ENCODE measurements around the gene HOXA2.

HOXA2 gene

DNA sequence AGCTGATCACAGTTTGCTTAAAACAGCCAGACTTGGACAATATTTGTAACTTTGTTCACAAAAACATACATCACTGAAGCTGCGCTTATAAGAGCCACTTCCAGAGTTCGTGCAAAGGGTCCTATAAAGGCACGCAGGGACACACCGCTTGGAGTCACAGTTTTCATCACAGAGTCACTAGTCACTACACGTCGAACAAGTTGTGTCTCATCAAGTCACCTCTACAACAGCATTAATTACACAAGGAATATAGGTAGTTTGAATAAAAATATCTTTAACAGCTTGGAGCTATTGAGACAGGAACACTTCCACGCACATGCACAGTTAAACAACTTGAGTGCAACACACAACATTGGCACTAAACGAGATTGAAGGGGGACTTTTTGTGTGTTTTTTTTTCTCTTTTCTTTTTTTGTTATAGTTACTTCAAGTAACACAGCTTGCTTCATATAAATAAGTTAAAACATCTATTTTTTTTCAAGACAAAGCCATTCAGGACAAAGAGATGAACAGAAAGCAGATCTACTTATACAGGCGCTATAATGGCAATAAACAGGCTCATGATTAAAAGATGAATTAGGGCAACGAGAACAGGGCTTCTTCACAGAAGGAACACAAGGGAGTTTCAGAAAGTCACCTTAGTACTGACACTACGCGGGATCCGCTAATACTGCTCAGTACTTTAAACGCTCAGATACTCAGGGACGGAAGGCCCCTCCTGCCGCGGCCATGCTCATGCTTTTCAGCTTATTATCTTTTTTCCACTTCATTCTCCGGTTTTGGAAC lies 38.8 kb upstream of the HOXA2 start:
- no peak for DNase-seq (ENCODE audit: low read depth in 3 of 3)

DNA sequence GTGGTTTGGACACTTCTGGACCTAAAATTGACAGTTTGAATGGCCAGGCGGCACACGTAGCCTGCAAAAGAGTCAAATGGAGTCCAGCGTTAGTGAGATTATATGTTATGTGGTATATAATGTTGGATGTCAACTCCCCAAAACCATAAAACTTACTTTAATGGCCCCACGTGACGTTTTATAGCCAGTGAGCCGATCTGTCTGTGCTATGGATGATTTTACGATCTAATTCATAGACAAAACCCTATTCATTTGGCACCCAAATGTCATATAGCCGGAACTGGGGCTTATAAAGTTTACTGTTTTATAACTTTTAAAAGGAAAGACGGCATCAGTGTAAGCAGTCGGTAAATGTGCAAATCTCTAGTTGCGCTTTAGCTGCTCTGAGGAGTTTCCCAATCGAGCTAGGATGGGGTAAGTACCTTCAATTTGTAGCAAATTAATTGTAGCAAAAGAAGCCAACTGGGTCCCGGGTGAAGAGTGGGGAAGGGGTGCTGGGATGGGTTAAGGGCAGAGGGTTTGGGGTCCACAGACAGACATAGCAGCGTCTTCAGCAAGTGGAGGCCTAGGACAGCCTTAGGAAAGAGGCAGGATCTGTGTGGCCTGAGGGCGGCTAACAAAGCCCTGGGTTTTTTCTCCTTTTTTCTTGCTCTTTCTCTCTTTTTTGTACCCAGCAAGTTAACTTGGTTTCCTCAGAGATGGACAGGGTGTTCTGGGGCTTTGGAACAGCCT lies 37.8 kb upstream of the HOXA2 start:
- no peak for DNase-seq (ENCODE audit: low read depth in 3 of 3)

DNA sequence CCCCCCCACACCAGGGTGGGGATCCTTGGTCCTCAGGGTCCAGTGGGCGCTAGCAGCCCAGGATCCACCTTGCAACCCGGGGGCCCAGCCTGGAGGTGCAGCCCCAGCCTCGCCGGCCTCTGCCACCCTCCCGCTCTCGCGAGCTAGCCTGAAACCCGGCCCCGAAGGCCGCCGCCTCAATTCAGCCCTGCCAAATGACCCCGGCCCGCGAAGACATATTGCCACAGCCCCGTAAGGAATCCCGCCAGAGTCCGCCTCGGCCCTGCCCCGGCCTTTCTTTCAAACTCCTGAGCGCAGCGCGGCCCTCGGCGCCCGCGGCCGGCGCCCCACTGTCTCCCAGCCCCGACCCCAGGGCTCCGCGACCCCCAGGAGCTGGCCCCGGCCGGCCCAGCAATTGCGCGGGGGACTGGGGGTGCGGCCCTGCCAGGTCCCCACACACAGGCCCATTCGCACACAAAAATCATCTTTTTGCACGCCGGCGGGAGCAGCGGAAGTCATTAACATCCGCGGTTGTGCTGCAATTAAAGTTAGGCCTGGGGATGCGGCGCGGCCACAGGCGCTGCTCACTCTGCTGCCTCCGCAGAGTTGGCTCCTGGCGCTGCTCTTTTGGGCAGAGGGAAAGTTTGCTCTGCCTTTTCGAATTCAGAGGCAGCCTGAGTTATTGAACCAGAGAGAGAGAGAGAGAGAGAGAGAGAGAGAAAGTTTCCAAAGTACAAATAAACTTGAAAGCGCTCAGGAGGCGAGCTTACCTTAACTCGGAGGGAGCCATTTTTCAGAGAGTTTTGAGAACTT lies 37.0 kb upstream of the HOXA2 start:
- DNase-seq (ENCODE audit: low read depth in 3 of 3): no peak

DNA sequence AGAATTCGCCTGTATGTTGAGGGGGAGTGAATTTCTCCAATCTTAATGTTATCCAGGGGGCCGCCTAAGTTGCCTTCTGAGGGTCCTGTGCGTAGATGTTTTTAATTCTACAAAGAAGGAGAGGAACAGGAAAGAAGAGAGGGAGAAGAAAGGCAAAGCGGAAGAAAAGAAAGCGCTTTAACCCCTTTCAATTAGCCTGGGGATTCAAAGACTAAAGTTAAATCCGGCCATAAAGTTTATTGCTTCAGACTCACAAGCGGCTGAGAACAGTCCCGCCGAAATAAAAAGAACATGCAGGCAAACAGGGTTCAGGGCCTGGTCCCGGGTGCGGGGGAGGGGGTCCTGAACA lies 36.5 kb upstream of the HOXA2 start:
- no peak for DNase-seq (ENCODE audit: low read depth in 3 of 3)

DNA sequence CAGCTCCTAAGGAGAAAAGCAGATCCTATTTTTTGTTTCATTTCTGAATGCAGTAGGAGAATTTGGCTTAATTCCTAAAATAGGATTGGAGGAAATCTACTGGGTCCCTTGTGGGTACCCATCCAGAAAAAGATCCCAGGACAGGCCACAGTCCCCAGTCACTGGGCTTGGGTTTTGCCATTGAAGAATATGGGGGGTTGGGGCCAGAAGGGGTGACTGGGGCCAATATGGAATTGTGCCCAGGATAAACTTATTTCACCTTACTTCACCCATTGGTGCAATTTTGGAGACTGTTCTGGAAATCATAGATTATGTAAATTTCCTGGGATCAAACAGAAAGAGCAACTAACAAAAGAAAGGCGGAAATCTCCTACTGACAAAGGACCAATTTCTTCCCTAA lies 36.0 kb upstream of the HOXA2 start:
- DNase-seq (ENCODE audit: low read depth in 3 of 3): no peak

DNA sequence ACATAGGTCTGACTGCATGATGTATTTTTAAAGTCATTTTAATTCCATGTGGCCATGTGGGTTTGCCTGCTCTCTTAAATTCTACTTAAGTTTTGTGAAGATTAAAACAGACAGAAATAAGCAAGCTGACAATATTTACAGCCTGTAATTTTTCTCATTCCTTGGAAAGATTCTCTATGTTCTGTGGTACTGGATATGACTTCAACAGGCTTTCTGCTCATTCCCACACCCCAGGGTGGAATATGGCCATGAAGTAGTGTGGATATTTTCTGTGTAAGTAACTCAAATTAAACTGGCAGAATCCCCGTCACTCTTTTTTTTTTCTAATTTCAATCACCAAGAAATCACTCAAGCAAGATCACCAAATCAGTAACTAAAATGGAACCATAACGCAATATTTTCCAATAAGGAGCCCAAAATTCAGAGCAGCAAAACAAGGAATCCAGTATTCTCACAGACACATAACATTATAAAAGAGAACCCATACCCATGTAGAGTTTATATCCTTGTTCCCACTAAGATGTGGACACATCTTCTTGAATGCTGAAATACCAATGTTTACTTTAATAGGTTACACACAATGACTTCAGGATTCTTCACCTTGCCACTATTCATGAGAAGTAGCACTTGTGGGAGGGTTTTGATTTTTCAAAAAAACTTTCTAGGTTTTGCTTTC lies 35.3 kb upstream of the HOXA2 start:
- DNase-seq (ENCODE audit: low read depth in 3 of 3): no peak

GRCh38 chr7:27134392-27134791 lies 31.9 kb upstream of the HOXA2 start:
- no peak for DNase-seq (ENCODE audit: low read depth in 3 of 3)

- DNase-seq (ENCODE audit: low read depth in 3 of 3): no peak
These were observed 31.1 kb upstream of the HOXA2 start for GRCh38 chr7:27133409-27134231.

DNA sequence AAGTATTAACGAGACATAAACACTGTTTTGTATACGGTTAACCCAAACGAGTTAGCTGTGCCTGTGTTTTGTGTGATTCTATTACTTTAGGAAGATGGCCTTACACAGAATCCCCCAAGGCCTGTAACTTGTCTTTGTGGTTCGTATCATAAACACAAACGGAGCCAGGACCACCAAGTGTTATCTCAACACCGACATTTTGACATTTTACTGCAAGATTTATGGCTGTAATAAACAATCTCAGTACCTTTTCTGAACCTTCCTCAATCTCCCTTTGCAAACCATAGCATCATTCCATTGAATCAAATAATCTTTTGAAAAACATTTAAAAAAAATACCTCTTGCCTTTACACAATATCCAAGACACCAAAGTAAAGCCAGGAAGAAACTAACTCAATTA lies 30.5 kb upstream of the HOXA2 start:
- DNase-seq (ENCODE audit: low read depth in 3 of 3): no peak

DNA sequence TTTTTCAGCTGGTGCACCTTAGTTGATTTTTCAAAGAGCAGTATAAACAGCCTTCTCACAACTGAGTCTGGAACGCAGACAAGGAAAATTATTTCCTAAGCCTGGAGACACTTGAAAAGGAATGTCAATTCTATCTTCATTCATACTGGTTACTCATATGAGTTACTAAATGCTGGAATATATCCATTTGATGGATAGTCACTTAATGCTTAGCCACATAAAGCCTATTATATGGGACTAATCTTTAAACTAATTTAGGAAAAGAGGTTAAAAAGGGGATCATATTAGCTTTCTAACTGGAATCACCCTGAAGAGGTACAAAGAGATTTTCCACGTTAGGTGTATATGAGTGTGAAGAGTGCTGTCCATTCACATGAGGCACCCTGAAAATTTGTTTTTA lies 29.7 kb upstream of the HOXA2 start:
- DNase-seq (ENCODE audit: low read depth in 3 of 3): no peak

- no peak for DNase-seq (ENCODE audit: low read depth in 3 of 3)
These were observed 28.9 kb upstream of the HOXA2 start for GRCh38 chr7:27131390-27131819.

DNA sequence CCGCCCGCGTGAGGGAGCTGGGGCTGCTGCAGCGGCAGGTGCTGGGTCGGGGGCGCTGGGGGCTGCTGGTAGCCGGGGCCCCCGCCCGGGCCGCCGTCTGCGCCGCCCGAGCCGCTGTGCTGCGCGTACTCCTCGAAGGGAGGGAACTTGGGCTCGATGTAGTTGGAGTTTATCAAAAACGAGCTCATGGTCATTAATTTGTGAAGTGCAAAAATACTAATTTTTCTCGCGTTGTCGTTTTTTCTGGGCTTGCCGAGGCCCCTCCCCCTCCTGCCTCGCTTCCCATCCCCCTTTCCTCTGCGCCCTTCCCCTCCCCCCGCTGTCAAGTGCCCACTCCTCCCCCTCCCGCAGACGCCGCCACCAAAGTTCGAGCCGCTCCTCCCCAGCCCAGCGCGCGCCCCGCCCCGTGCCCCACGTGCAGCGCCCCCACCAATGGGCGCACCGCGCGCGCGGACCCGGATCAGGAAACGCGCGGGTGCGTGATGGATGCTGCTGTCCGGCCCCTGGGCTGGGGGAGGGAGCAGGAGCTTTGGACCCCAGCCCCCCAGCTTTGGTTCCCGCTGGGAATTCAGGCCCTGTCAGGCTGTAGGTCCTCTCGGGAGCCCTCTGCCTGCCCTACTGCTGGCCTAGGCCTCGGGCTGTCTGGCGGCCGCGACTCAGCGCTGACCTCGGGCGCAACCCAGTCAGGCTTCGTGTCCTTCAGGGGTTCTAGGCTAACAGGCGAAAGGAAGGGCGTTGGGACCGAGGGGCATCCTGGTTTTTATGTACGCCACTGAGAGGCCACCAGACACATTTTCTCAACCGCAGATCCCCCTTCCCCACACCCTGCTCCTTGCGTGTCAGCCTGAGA lies 28.3 kb upstream of the HOXA2 start, which contains the start of gene HOXA4:
TSS of gene HOXA4 (minus strand) at position 218 of the 850 bp plus-strand sequence. CDS start at position 194, 24 bp downstream.
- peak; percentile 45 to 68 (median 64) for DNase-seq (ENCODE audit: low read depth in 3 of 3)

GRCh38 chr7:27129729-27130539 lies 27.5 kb upstream of the HOXA2 start:
- no peak for DNase-seq (ENCODE audit: low read depth in 3 of 3)

DNA sequence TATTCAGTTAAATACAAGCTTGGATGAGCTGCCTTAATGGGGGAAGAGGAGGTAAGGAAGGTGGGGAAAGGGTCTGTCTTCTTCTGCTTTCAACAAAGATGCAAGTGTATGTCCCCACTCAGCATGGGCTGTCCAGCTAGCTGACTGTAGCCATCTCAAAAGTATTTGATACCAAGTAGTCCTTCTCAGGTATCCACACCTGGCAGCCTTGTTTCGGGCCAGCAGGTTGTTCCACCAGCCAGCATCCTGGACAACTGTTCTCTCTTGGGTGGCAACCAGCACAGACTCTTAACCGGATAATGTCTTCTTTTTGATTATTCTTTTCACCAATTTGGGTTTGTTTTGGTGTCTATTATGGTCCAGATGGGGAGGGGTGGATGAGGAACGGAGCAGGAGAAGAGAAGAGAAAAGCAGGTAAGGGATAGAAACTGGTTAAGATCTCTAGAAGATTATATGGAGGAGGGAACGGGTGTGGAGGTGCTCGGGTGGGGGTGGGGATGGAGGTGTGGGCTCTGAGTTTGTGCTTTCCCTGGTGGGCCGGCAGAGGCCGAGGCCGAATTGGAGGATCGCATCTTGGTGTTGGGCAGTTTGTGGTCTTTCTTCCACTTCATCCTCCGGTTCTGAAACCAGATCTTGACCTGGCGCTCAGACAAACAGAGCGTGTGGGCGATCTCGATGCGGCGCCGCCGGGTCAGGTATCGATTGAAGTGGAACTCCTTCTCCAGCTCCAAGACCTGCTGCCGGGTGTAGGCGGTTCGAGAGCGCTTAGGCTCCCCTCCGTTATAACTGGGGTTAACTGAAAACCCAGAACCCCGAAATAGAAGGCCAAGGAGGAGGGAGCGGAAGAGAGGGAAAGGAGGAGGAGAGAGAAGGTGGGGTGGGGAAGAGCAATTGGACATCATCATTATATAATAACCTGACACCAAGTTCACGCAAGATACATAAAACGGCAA lies 26.6 kb upstream of the HOXA2 start:
- DNase-seq (ENCODE audit: low read depth in 3 of 3): no peak

- no peak for DNase-seq (ENCODE audit: low read depth in 3 of 3)
These were observed 25.6 kb upstream of the HOXA2 start for GRCh38 chr7:27128034-27128433.

GRCh38 chr7:27126596-27127327 lies 24.3 kb upstream of the HOXA2 start:
- DNase-seq (ENCODE audit: low read depth in 3 of 3): no peak

- DNase-seq (ENCODE audit: low read depth in 3 of 3): no peak
These were observed 23.5 kb upstream of the HOXA2 start for GRCh38 chr7:27125986-27126394.
